Panc1 (cell line): Measurements from ENCODE around the gene IGDCC3. TPM values are rescaled to one million over a fixed set of nuclear protein-coding genes. Genes with fewer than 3 reads are reported as not detected.

ENCODE experiments used
- ATAC-seq: fragments of 200-7000 bp; cut with Tn5 transposase; 2 replicates; pipeline ENCODE4 v1.9.1; 2020; ENCODE audit warnings: mild to moderate bottlenecking, moderate library complexity
- BruUV-seq: library from RNA; stranded (reverse); fragments of 400-500 nt; replicated peaks from 2 replicates; lab custom pipeline; 2021; lab: Mats Ljungman, UMichigan
- CTCF ChIA-PET: fragments of 300-600 bp; sonication (Branson Sonifier 250); formaldehyde crosslinking; loops from one replicate; lab custom pipeline; 2022; ENCODE audit warnings: antibody characterized with exemption; lab: Charles Lee
- POLR2A ChIA-PET: fragments of 300-600 bp; sonication (Branson Sonifier 250); formaldehyde crosslinking; loops from one replicate; lab custom pipeline; 2022; ENCODE audit warnings: antibody characterized with exemption; lab: Charles Lee
- DNase-seq: peaks from one replicate; pipeline ENCODE4 v3.0.0-alpha.2; 2010; ENCODE audit warnings: low read depth, low spot score
- H3K27ac ChIP-seq: 2 replicates; pipeline ENCODE4 v1.5.1; 2011; ENCODE audit warnings: mild to moderate bottlenecking, low read length, inconsistent platforms
- H3K27me3 ChIP-seq: fragments of 200-500 bp; sonication (Bioruptor generic); 2 replicates; pipeline ENCODE4 v1.6.0; 2014; ENCODE audit warnings: low read length, inconsistent platforms; ENCODE audit not compliant: control insufficient read depth, insufficient read depth
- H3K36me3 ChIP-seq: fragments of 200-500 bp; sonication (Bioruptor generic); 2 replicates; pipeline ENCODE4 v1.5.1; 2014; ENCODE audit warnings: inconsistent platforms, mild to moderate bottlenecking, low read length, moderate library complexity; ENCODE audit not compliant: control insufficient read depth, insufficient read depth
- H3K4me1 ChIP-seq: 2 replicates; pipeline ENCODE4 v1.5.1; 2011; ENCODE audit warnings: inconsistent platforms, mild to moderate bottlenecking, low read length, moderate library complexity; ENCODE audit not compliant: control insufficient read depth, insufficient read depth
- H3K4me3 ChIP-seq, 2 experiments: 2 replicates each; pipeline ENCODE4 v1.5.1; 2011 to 2012; ENCODE audit warnings: low read depth in 2 of 2, low read length in 2 of 2, mild to moderate bottlenecking in 2 of 2, inconsistent platforms in 1 of 2, moderate library complexity in 1 of 2
- H3K9me3 ChIP-seq: fragments of 200-500 bp; sonication (Bioruptor generic); 2 replicates; pipeline ENCODE4 v1.5.1; 2014; ENCODE audit warnings: low read depth, mild to moderate bottlenecking, inconsistent platforms, low read length, moderate library complexity; ENCODE audit not compliant: control insufficient read depth, insufficient read depth
- POLR2AphosphoS5 ChIP-seq: IDR thresholded peaks from 2 replicates; pipeline ENCODE4 v1.6.1; 2012; ENCODE audit warnings: mild to moderate bottlenecking, low read depth, low read length, moderate library complexity
- REST ChIP-seq, 2 experiments: IDR thresholded peaks; 2 replicates each; pipeline ENCODE4 v1.6.1; 2011 to 2012; ENCODE audit warnings: low read depth in 2 of 2, control low read depth in 1 of 2, low read length in 1 of 2, mild to moderate bottlenecking in 1 of 2, moderate library complexity in 1 of 2; ENCODE audit not compliant: insufficient read depth in 1 of 2
- SIN3A ChIP-seq: IDR thresholded peaks from 2 replicates; pipeline ENCODE4 v1.6.1; 2012; ENCODE audit warnings: low read depth, mild to moderate bottlenecking, low read length, moderate library complexity, borderline replicate concordance; ENCODE audit not compliant: insufficient read depth
- TCF7L2 ChIP-seq: IDR thresholded peaks from 2 replicates; pipeline ENCODE4 v1.6.1; 2011; ENCODE audit warnings: mild to moderate bottlenecking, low read depth, low read length, inconsistent platforms
- in situ Hi-C: cut with HindIII; loops from 2 replicates; pipeline ENCODE4 v1.10.0; 2016; ENCODE audit warnings: low sequenced_read_pairs, low pct_unique_long_range_greater_than_20kb
- intact Hi-C: fragments of 100-400 bp; cut with micrococcal nuclease; formaldehyde crosslinking; loops from one replicate; pipeline ENCODE4 v1.10.0; 2022; ENCODE audit not compliant: unreplicated experiment
- total RNA-seq: library from RNA; stranded (reverse); gene quantifications from one replicate; pipeline ENCODE4 v1.2.1, GENCODE V29; 2021; ENCODE audit not compliant: unreplicated experiment
- TF ChIP-seq, protein P1 (sequence below): fragments of 450-650 bp; IDR thresholded peaks from 2 replicates; pipeline ENCODE4 v1.5.1; 2017; ENCODE audit warnings: mild to moderate bottlenecking

Gene IGDCC3
- total RNA-seq, 1 experiment from 2014 or later = 0.18 TPM

DNA sequence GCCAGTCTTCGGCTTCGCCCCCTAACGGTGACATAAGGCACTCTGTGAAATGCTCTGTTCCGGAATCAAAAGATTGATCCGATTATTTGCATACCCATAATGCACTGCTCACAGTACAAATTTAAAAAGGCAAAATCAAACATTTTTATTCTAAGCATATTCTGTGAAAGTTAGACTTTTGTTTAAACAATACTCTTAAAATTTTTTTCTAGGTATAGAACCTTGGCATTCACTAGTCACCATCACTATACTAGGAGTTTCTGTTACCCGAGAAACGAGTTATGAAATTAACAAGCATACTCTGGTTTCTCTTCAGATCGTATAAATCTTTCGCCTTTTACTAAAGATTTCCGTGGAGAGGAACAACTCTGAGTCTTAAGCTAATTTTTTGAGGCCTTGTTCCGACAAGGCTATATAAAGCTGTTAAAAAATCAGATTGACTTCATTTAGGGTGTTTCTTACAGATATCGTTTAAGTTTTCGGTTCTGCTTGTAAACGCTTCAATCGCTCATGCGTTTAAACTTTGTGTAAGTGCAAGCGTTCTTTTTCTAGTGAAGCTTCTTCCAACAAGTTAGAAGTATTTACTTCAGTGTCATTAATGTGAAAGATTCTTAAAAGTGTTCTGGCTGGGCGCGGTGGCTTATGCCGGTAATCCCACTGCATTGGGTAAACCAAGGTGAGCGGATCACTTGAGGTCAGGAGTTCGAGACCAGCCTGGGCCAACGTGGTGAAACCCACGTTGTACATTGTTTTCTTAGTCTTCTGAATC, 73.2 kb downstream of the IGDCC3 start, which contains the start of gene RNU5B-1:
Gene RNU5B-1 (plus strand): TSS at position 297 of the 769 bp plus-strand sequence.
- TSS peak; percentile 100 for BruUV-seq
- Histone ChIP-seq H3K27me3 (no peaks in the 10 kb centered on the region), H3K9me3 (no peaks in the 10 kb centered on the region), H3K4me1 (peaks cover 16% of the 10 kb centered on the region), H3K27ac (peak within 1 kb of the TSS; percentile 98), H3K36me3 (no peaks in the 10 kb centered on the region), H3K4me3 (peak within 1 kb of the TSS; percentile 53 to 63)
- intact Hi-C loops = loop anchor here (1.0 kb wide), 1 partner anchor 8 kb away; the partner anchor contains the start of gene RNU5A-1
- peak; percentile 85 for ATAC-seq
- ChIA-PET POLR2A (interaction anchor here (0.6 to 1.6 kb wide), 10 partner anchors 10 to 892 kb away, joined by 3 to 14 read pairs (median 4); partner anchors contain the start of genes CLPX and PARP16), CTCF (interaction anchor here (0.8 kb wide), 1 partner anchor 9 kb away, joined by 4 read pairs; the partner anchor contains the start of gene RNU5A-1)
- peak; percentile 99 for DNase-seq
- TF ChIP-seq, protein P1, sequence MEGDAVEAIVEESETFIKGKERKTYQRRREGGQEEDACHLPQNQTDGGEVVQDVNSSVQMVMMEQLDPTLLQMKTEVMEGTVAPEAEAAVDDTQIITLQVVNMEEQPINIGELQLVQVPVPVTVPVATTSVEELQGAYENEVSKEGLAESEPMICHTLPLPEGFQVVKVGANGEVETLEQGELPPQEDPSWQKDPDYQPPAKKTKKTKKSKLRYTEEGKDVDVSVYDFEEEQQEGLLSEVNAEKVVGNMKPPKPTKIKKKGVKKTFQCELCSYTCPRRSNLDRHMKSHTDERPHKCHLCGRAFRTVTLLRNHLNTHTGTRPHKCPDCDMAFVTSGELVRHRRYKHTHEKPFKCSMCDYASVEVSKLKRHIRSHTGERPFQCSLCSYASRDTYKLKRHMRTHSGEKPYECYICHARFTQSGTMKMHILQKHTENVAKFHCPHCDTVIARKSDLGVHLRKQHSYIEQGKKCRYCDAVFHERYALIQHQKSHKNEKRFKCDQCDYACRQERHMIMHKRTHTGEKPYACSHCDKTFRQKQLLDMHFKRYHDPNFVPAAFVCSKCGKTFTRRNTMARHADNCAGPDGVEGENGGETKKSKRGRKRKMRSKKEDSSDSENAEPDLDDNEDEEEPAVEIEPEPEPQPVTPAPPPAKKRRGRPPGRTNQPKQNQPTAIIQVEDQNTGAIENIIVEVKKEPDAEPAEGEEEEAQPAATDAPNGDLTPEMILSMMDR = peak; percentile 96; the same call in 1 of the 2 replicates
- TF ChIP-seq POLR2AphosphoS5 (peak; percentile 100), TCF7L2 (peak; percentile 94), SIN3A (peak; percentile 96), REST (IDR thresholded peaks at IDR 0.05; ENCODE audit: insufficient read depth in 1 of 2, low read depth in 2 of 2, low read length in 1 of 2) (no peak; a peak in 1 of 4 replicates)
- in situ Hi-C loops = no loop called here

GRCh38 chr15:65303687-65304380, 74.0 kb downstream of the IGDCC3 start:
- peak overlapping the region; percentile 53 to 63 for H3K4me3 ChIP-seq
- no peaks in the 10 kb centered on the region for H3K36me3 ChIP-seq
- no peaks in the 10 kb centered on the region for H3K27me3 ChIP-seq
- no peaks in the 10 kb centered on the region for H3K9me3 ChIP-seq
- TF ChIP-seq SIN3A = no peak
- no peak for TF ChIP-seq TCF7L2
- TF ChIP-seq, protein P1 = peak; percentile 42; the same call in 1 of the 2 replicates
- TF ChIP-seq POLR2AphosphoS5 = no peak
- ATAC-seq = peak; percentile 8; the same call in 1 of the 2 replicates
- DNase-seq = no peak
- BruUV-seq = no TSS peak
- ChIA-PET CTCF (no interaction called here), POLR2A (interaction anchor here (1.6 kb wide), 1 partner anchor 18 kb away, joined by 7 read pairs; the partner anchor contains the start of gene PARP16)
- H3K4me1 ChIP-seq = peaks cover 18% of the 10 kb centered on the region
- in situ Hi-C loops = no loop called here
- peak overlapping the region; percentile 98 for H3K27ac ChIP-seq
- intact Hi-C loops = no loop called here
